Measurements from ENCODE around the gene NFATC1. TPM values are rescaled to one million over a fixed set of nuclear protein-coding genes. Genes with fewer than 3 reads are reported as not detected.

NFATC1 gene
- total and polyA plus RNA-seq, 9 donors = 8.4 to 28.3 (median 12.2) TPM

DNA sequence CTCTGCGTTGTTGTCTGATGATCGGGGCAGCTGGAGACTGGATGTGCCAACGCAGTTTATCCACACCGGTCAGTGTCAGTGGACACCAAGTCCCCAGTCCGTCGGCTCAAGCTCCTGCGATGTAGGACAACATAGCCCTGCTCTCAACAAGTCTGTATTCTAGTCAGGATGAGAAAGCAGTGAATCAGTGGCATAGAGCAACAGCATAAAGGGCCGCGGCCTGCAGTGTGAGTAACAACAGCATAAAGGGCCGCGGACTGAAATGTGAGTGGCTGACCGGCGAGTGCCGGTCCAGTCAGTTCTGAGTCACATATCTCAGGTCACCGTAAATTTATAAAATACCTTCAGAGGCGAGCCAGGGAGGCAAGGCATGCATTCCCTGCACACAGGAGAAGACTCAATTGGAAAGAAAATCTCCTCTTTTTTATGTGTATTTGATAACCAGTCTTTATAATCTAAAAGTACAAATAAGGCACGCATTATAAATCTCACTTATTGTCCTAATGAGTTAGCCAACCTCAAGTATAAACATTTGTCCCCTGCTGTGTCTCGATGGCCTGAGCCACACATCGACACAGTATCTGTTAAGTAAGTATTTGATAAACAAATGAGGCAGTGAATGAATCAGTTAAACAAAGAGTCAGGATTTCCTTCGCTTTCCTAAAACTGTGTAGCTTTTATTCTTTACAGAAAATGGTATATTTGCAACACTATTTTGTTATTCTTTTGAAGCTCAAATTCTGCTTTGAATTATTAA, 33.8 kb upstream of the NFATC1 start:
- TF ChIP-seq EP300 (IDR thresholded peaks at IDR 0.05) (no peak), POLR2A (IDR thresholded peaks at IDR 0.05) (no peak)
- TF ChIP-seq, protein P1, sequence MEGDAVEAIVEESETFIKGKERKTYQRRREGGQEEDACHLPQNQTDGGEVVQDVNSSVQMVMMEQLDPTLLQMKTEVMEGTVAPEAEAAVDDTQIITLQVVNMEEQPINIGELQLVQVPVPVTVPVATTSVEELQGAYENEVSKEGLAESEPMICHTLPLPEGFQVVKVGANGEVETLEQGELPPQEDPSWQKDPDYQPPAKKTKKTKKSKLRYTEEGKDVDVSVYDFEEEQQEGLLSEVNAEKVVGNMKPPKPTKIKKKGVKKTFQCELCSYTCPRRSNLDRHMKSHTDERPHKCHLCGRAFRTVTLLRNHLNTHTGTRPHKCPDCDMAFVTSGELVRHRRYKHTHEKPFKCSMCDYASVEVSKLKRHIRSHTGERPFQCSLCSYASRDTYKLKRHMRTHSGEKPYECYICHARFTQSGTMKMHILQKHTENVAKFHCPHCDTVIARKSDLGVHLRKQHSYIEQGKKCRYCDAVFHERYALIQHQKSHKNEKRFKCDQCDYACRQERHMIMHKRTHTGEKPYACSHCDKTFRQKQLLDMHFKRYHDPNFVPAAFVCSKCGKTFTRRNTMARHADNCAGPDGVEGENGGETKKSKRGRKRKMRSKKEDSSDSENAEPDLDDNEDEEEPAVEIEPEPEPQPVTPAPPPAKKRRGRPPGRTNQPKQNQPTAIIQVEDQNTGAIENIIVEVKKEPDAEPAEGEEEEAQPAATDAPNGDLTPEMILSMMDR (IDR thresholded peaks at IDR 0.05) = no peak
- 91 to 97% (median 94%) methylated on average over 20 of the region's 20 CpGs for WGBS, 3 donors
- intact Hi-C loops (cut with DNase I) = loop anchor here in 1 of 4 donors (10.0 kb wide), 1 partner anchor 493 kb away; no protein-coding TSS in a partner anchor
- H3K36me3 ChIP-seq = no peaks in the 10 kb centered on the region
- no peaks in the 10 kb centered on the region for H3K9me3 ChIP-seq
- DNase-seq = no peak
- no peak overlapping the region for H3K4me3 ChIP-seq
- H3K27ac ChIP-seq = no peak overlapping the region
- peaks cover 6% of the 10 kb centered on the region for H3K4me1 ChIP-seq (ENCODE audit: insufficient read depth)
- no peaks in the 10 kb centered on the region for H3K27me3 ChIP-seq

DNA sequence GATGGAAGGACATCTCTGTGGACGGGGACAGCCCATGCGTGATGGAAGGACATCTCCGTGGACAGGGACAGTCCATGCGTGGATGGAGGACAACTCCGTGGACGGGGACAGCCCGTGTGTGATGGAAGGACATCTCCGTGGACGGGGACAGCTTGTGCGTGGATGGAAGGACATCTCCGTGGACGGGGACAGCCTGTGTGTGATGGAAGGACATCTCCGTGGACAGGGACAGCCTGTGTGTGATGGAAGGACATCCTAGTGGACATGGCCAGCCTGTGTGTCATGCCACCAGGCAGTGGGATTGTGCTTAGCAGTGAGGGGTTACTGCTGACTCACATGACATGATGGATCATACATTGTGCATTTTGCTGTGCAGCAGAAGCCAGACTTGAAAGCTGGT, 30.0 kb upstream of the NFATC1 start:
- H3K4me1 ChIP-seq (ENCODE audit: insufficient read depth) = peaks cover 12% of the 10 kb centered on the region
- intact Hi-C loops (cut with DNase I) = loop anchor here in 1 of 4 donors (10.0 kb wide), 1 partner anchor 489 kb away; no protein-coding TSS in a partner anchor
- WGBS, 3 donors = 95 to 97% (median 96%) methylated on average over 13 of the region's 13 CpGs

DNA sequence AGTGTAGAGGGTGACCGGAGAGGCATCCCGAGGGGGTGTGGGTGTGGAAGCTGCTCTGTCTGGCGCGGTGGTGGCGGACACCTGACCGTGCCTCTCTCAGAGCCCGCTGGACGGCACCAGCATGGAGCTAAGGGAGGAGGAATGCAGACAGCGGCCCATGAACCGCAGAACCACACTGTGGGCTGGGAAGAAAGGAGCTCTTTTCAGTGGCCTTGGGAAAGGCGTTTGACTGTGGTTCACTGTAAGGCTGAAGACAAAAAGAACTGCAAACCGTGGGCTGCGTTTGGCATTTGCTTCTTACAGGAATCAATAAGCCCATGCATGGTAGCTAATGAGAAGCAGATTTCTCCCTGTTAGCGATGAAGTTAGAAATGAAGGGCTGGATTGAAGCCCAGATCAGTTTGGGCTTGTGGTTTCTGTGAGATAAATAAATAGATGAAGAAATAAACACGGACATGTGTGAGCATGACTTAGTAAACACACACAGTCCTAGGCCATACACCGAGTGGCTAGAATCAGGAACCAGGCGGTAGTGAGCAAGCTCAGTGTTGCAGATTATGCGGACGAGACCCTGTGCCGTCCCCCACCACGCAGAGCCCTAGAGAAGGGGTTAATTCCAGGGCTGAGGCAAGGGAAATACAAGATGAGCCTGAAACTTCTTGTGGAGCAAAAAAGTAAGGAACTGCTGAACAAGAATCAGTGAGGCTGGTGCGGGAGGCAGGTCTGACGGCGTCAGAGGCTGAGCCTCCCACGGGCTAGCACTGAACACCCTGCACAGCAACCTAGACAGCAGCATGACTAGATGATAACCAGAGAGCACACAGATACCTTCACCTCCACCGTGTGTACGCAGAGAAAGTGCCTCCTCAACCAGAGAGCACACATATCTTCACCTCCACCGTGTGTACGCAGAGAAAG, 29.3 kb upstream of the NFATC1 start:
- no peak for DNase-seq
- Histone ChIP-seq H3K4me1 (ENCODE audit: insufficient read depth) (peaks cover 12% of the 10 kb centered on the region), H3K27me3 (no peaks in the 10 kb centered on the region), H3K9me3 (no peaks in the 10 kb centered on the region), H3K4me3 (no peak overlapping the region), H3K36me3 (no peaks in the 10 kb centered on the region), H3K27ac (no peak overlapping the region)
- intact Hi-C loops (cut with DNase I) = loop anchor here in 1 of 4 donors (10.0 kb wide), 1 partner anchor 488 kb away; no protein-coding TSS in a partner anchor
- WGBS, 3 donors = 34 to 62% (median 50%) methylated on average over 29 of the region's 29 CpGs
- TF ChIP-seq, protein P1 (IDR thresholded peaks at IDR 0.05) = no peak
- TF ChIP-seq POLR2A (IDR thresholded peaks at IDR 0.05) = no peak
- no peak for TF ChIP-seq EP300 (IDR thresholded peaks at IDR 0.05)

More for the DNA sequence above, 30.0 kb upstream of the NFATC1 start:
- Histone ChIP-seq H3K27ac (no peak overlapping the region), H3K27me3 (no peaks in the 10 kb centered on the region), H3K4me3 (no peak overlapping the region), H3K36me3 (no peaks in the 10 kb centered on the region), H3K9me3 (no peaks in the 10 kb centered on the region)
- no peak for TF ChIP-seq POLR2A (IDR thresholded peaks at IDR 0.05)
- TF ChIP-seq, protein P1 (IDR thresholded peaks at IDR 0.05) = no peak
- DNase-seq = no peak

DNA sequence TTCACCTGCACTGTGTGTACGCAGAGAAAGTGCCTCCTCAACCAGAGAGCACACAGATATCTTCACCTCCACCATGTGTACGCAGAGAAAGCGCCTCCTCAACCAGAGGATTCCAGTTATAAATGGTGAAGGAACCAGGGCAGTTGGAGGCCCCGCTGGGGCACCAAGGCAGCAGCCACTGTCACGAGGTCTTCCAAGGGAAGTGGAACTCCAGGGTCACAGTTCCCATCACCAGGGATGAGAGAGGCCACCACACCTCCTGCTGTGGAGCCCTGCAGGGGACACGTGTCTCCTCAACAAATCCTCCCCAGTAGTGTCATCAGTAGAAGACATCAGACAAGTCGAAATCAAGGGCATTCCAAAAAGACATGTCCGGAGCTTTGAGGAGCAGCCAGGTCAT, 28.2 kb upstream of the NFATC1 start:
- H3K27me3 ChIP-seq = no peaks in the 10 kb centered on the region
- no peak for DNase-seq
- peaks cover 12% of the 10 kb centered on the region for H3K4me1 ChIP-seq (ENCODE audit: insufficient read depth)
- WGBS, 3 donors = 64 to 87% (median 71%) methylated on average over 8 of the region's 8 CpGs
- intact Hi-C loops (cut with DNase I) = loop anchor here in 1 of 4 donors (10.0 kb wide), 1 partner anchor 487 kb away; no protein-coding TSS in a partner anchor
- H3K36me3 ChIP-seq = no peaks in the 10 kb centered on the region
- H3K27ac ChIP-seq = no peak overlapping the region
- TF ChIP-seq EP300 (IDR thresholded peaks at IDR 0.05) = no peak
- TF ChIP-seq, protein P1 (IDR thresholded peaks at IDR 0.05) = no peak
- no peaks in the 10 kb centered on the region for H3K9me3 ChIP-seq
- H3K4me3 ChIP-seq = no peak overlapping the region

Measured in ovary (tissue), 9 donors.